Measurements from ENCODE around the gene C10orf62.

- TF ChIP-seq CTCF (IDR thresholded peaks at IDR 0.05) (peak; percentile 49 to 81 (median 63)), POLR2A (IDR thresholded peaks at IDR 0.05; ENCODE audit: low read depth) (no peak), EP300 (IDR thresholded peaks at IDR 0.05) (no peak), POLR2AphosphoS5 (IDR thresholded peaks at IDR 0.05) (peak in 1 of 2 donors; percentile 31)
Measured at GRCh38 chr10:97612386-97612785, 22.9 kb downstream of the C10orf62 start.
